Activated CD4-positive, CD25-positive, alpha-beta regulatory T cell treated with anti-CD3 and anti-CD28 coated beads, Interleukin-2, amount 50 U/mL, for 72 hours (primary cell): ENCODE data around the gene FDCSP.
"Not testable (repeated sequence)": the region's sequence is repeated elsewhere in the genome, so short reads cannot be mapped to it uniquely, and the experiment has no call there.

Experiments
- DNase-seq: peaks from one replicate; pipeline ENCODE4 v3.0.0; 2021

FDCSP gene

DNA sequence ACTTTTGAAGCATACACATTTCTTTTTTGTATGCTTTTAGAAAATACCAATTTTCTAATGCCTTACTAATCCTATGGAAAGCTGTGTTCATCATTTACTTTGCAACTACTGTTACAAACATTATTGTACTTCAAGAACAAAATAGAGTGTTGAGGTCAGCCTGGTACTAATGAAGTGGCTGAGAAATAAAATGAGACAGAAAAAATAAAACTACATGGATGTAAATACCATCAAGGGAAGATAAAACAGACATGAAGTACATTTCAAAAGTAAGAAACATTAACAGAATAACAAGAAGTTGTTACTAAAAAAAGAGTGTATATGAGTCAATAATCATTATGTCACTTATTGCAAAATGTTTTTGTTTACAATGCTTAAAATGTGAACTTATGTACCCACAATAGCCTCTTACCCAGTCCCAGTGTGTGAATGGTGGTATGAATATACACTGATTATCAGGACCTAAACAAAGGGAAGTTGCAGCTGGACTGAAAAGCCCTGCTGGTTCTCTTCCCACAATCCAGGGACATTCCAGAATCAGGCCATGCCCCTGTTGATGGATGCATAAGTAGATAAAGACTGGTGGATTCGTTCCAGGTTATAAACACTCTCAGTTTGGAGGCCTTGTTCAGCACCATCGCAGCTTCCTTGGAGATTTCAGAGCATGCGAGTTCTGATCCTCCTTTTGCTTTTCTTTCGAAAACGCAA lies 14.1 kb downstream of the FDCSP start:
- no peak for DNase-seq

DNA sequence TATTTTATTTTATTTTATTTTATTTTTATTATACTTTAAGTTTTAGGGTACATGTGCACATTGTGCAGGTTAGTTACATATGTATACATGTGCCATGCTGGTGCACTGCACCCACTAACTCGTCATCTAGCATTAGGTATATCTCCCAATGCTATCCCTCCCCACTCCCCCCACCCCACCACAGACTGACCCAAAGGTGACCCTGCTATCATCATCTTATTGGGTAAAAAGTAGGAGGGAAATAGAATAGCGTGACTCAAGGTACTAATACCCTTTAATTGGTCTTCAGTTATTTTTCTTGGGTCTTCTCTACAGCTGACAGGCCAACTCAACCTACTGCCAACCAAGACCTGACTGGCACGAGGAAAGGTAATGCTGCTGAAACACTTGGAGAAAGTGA lies 16.4 kb downstream of the FDCSP start, which contains the start of gene CSN3:
TSS of gene CSN3 (plus strand) at position 301 of the 400 bp plus-strand sequence. CDS start 2,223 bp downstream, outside the sequence.
- DNase-seq = not testable (repeated sequence)

DNA sequence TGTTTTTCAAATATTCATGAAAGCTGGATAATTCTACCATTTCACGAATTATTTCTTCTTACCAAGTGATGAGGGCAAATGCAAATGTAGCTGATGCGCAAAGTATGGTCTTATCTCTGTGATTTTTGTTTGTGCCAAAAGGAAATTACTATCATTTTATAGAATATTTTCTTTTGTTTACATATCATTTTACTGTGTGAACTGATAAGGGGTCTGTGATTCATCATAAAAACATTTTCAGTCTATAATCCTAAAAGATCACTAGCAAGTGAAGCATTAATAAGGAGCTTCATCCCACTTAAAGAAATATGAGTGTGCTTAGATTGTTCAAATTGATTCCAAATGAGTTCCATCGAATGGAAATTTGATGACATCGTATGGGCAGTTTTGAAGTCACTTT lies 17.2 kb downstream of the FDCSP start:
- DNase-seq = no peak

DNA sequence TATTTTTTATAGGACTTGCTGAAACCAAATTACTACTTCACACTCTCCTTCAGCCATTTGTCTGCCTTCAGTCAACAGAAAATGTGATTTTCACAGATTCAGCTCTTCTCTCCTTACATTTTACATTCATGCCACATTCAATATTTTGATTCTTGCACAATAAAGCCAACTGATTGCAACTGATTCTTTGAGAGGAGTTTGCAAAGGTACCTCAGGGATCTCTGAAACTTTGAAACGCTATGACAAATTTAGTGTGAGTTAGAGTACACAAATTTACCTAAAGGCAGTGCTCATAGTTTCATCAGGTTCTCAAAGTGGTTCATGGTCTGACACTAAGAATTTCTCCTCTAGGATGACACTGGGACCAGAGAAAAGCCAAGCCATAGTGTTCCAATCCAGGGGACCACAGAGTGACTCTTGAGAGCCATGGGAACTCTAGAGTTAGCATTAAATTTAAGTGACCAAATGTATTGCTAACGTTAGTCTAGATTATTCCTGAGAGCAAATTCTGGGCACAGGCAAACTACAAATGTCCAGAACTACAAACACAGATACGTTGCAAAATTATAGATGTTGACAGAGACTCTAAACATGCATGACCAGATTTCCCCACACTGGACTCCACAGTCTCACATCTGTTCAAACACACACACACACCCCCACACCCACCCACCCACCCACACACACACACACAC lies 25.5 kb downstream of the FDCSP start:
- DNase-seq = no peak

DNA sequence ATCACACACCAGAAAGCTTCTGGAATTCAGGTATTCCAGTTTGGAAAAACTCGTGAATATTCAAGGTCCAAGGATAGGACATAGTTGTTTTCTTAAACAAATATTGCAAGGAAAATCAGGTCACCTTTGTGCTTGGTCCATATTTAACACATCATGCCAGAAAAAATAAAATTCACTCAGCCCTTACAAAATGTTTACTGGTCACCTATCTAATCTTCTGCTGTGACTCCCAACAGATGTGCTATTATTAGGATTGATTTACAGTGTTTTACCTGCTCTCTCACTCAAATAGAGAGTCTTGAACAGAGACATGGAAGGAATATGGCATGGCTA lies 26.0 kb downstream of the FDCSP start:
- DNase-seq = no peak

DNA sequence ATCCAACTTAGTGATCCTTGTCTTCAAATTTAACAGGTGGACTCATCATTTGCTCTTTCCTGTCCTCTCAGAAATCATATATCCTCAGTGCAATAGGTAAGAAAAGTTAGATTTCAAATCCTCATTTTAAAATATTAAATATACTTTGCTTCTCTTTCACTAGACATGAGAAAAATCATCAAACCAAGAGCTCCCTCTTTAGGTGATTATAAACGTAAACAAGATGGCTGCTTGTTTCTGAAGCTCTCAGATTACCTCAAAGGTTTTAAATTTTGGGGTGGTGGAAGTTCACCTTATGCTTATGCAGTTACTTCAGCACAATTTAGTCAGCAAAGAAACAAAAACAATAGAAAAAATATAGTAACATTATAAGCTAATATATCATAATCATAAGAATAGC lies 43.8 kb downstream of the FDCSP start:
- DNase-seq = no peak

DNA sequence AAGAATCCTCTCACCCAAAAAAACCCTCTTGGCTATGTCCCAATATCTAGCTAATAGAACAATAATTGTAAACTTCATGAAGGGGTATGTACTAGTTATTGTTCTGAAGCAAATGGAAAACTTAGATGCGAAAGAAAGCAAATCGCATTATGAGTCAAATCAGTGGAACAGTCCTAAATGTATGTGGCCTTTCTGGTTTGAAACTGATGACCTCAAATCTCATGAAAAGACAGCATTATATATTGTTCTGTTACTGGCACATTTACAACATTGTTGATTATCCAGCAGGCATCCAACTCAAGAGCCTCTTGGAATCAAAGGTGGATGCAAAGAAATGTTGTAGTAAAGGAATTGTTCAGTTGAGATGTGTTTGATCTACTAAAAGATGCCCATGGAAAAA lies 51.2 kb downstream of the FDCSP start:
- DNase-seq = no peak

DNA sequence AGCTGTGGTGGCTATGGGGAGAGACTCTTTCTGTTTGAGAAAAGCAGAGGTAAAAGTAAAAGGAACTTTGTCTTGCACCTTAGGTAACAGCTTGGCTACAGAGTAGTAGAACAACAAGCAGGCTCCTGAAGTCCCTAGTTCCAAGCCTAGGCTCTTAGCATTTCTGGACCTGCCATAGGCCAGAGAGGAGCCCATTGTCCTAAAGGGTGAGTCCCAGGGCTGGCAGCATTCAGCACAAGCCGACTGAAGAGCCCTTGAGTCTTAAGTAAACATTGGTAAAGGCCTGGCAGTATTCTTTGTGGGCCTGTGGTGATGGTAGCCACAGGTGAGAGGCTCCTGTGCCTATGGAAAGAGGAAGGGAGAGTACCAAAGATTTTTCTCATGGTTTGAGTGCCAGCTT lies 54.6 kb downstream of the FDCSP start:
- DNase-seq = no peak
